HEK293 (cell line): ENCODE measurements around the gene LRIG3.

Source experiments
- CTCF ChIA-PET: fragments of 350-600 bp; formaldehyde crosslinking; extraction: SDS; loops from one replicate; lab custom pipeline; 2021; ENCODE audit warnings: antibody characterized with exemption; lab: Yijun Ruan, JAX
- POLR2A ChIA-PET: fragments of 300-600 bp; formaldehyde crosslinking; extraction: SDS; loops from one replicate; lab custom pipeline; 2020; ENCODE audit warnings: antibody characterized with exemption, inconsistent platforms; lab: Yijun Ruan, JAX
- H3K27ac ChIP-seq: fragments of 200-500 bp; sonication (Bioruptor generic); 2 replicates; pipeline ENCODE4 v1.5.1; 2014; ENCODE audit warnings: low read depth, low read length, control low read depth, inconsistent platforms; ENCODE audit errors: extremely low read depth
- H3K36me3 ChIP-seq, 2 experiments: fragments of 200-500 bp in 1 of 2; sonication (Bioruptor generic) in 1 of 2; 1 replicate in 1 of 2; 2 replicates in 1 of 2; pipeline ENCODE4 v1.5.1; 2014 to 2017; ENCODE audit warnings: inconsistent platforms in 2 of 2, low read length in 2 of 2; ENCODE audit not compliant: control insufficient read depth in 2 of 2, insufficient read depth in 1 of 2
- H3K4me1 ChIP-seq: fragments of 200-500 bp; sonication (Bioruptor generic); 2 replicates; pipeline ENCODE4 v1.5.1; 2014; ENCODE audit warnings: mild to moderate bottlenecking, low read length, inconsistent platforms; ENCODE audit not compliant: control insufficient read depth, insufficient read depth
- H3K4me3 ChIP-seq: 2 replicates; pipeline ENCODE4 v1.5.1; 2011; ENCODE audit warnings: low read depth, mild to moderate bottlenecking, control low read depth, low read length, moderate library complexity
- H3K9me3 ChIP-seq: fragments of 200-500 bp; sonication (Bioruptor generic); 2 replicates; pipeline ENCODE4 v1.5.1; 2014; ENCODE audit warnings: low read depth, low read length, inconsistent platforms; ENCODE audit not compliant: control insufficient read depth, insufficient read depth
- BCL11B ChIP-seq: fragments of 450-650 bp; formaldehyde crosslinking; IDR thresholded peaks from 2 replicates; pipeline ENCODE4 v1.5.1; 2016; ENCODE audit warnings: low read depth, missing biosample characterization, missing genetic modification characterization
- ELK4 ChIP-seq: IDR thresholded peaks from 2 replicates; pipeline ENCODE4 v1.6.1; 2011; ENCODE audit warnings: mild to moderate bottlenecking, low read depth, low read length, borderline replicate concordance
- GLIS2 ChIP-seq: fragments of 450-650 bp; formaldehyde crosslinking; IDR thresholded peaks from 2 replicates; pipeline ENCODE4 v1.5.1; 2016; ENCODE audit warnings: missing biosample characterization, missing genetic modification characterization
- KLF10 ChIP-seq: fragments of 450-650 bp; IDR thresholded peaks from 2 replicates; pipeline ENCODE4 v1.5.1; 2018; ENCODE audit warnings: missing biosample characterization, mild to moderate bottlenecking, missing genetic modification characterization
- KLF8 ChIP-seq: fragments of 450-650 bp; formaldehyde crosslinking; IDR thresholded peaks from 2 replicates; pipeline ENCODE4 v1.5.1; 2016; ENCODE audit warnings: missing biosample characterization, missing genetic modification characterization
- MEIS1 ChIP-seq: sonication (generic); formaldehyde crosslinking; IDR thresholded peaks from 2 replicates; pipeline ENCODE4 v1.8.1; 2022; ENCODE audit warnings: missing genetic modification reagents, mild to moderate bottlenecking, borderline replicate concordance
- PRDM10 ChIP-seq: fragments of 450-650 bp; formaldehyde crosslinking; IDR thresholded peaks from 2 replicates; pipeline ENCODE4 v1.5.1; 2016; ENCODE audit warnings: missing biosample characterization, missing genetic modification characterization
- ZBTB11 ChIP-seq: fragments of 450-650 bp; formaldehyde crosslinking; conservative IDR thresholded peaks from 2 replicates; pipeline ENCODE4 v1.5.1; 2016; ENCODE audit warnings: low read depth, missing biosample characterization, missing genetic modification characterization
- ZBTB21 ChIP-seq: fragments of 450-650 bp; formaldehyde crosslinking; IDR thresholded peaks from 2 replicates; pipeline ENCODE4 v1.5.1; 2017; ENCODE audit warnings: missing biosample characterization, missing genetic modification characterization
- ZBTB44 ChIP-seq: fragments of 450-650 bp; IDR thresholded peaks from 2 replicates; pipeline ENCODE4 v1.5.1; 2018; ENCODE audit warnings: missing biosample characterization, mild to moderate bottlenecking, missing genetic modification characterization
- ZBTB7A ChIP-seq: fragments of 450-650 bp; formaldehyde crosslinking; IDR thresholded peaks from 2 replicates; pipeline ENCODE4 v1.5.1; 2016; ENCODE audit warnings: low read depth, missing biosample characterization, missing genetic modification characterization
- ZNF19 ChIP-seq: fragments of 450-650 bp; formaldehyde crosslinking; IDR thresholded peaks from 2 replicates; pipeline ENCODE4; 2016; ENCODE audit warnings: missing biosample characterization, missing genetic modification characterization, low read depth
- ZNF214 ChIP-seq: fragments of 450-650 bp; formaldehyde crosslinking; IDR thresholded peaks from 2 replicates; pipeline ENCODE4 v1.5.1; 2017; ENCODE audit warnings: missing biosample characterization, mild to moderate bottlenecking, missing genetic modification characterization, borderline replicate concordance
- ZNF302 ChIP-seq: fragments of 450-650 bp; formaldehyde crosslinking; IDR thresholded peaks from 2 replicates; pipeline ENCODE4 v1.5.1; 2016; ENCODE audit warnings: missing biosample characterization, missing genetic modification characterization, low read depth
- ZNF394 ChIP-seq: fragments of 450-650 bp; formaldehyde crosslinking; IDR thresholded peaks from 2 replicates; pipeline ENCODE4 v1.5.1; 2016; ENCODE audit warnings: missing biosample characterization, missing genetic modification characterization, mild to moderate bottlenecking, moderate library complexity, borderline replicate concordance
- ZNF398 ChIP-seq: fragments of 450-650 bp; formaldehyde crosslinking; IDR thresholded peaks from 2 replicates; pipeline ENCODE4 v1.5.1; 2017; ENCODE audit warnings: missing biosample characterization, missing genetic modification characterization
- ZNF501 ChIP-seq: fragments of 450-650 bp; formaldehyde crosslinking; IDR thresholded peaks from 2 replicates; pipeline ENCODE4 v1.5.1; 2016; ENCODE audit warnings: missing biosample characterization, missing genetic modification characterization
- ZNF544 ChIP-seq: fragments of 450-650 bp; formaldehyde crosslinking; IDR thresholded peaks from 2 replicates; pipeline ENCODE4 v1.5.0; 2017; ENCODE audit warnings: missing biosample characterization, missing genetic modification characterization
- ZNF549 ChIP-seq: fragments of 450-650 bp; IDR thresholded peaks from 2 replicates; pipeline ENCODE4 v1.5.1; 2018; ENCODE audit warnings: missing biosample characterization, missing genetic modification characterization, mild to moderate bottlenecking, inconsistent platforms, moderate library complexity
- ZNF560 ChIP-seq: fragments of 450-650 bp; formaldehyde crosslinking; IDR thresholded peaks from 2 replicates; pipeline ENCODE4 v1.5.1; 2017; ENCODE audit warnings: missing biosample characterization, missing genetic modification characterization, borderline replicate concordance
- ZNF596 ChIP-seq: fragments of 450-650 bp; IDR thresholded peaks from 2 replicates; pipeline ENCODE4 v1.5.0; 2018; ENCODE audit warnings: missing biosample characterization, mild to moderate bottlenecking, missing genetic modification characterization, moderate library complexity
- ZNF600 ChIP-seq: fragments of 450-650 bp; formaldehyde crosslinking; IDR thresholded peaks from 2 replicates; pipeline ENCODE4 v1.5.1; 2016; ENCODE audit warnings: missing biosample characterization, missing genetic modification characterization
- ZNF658 ChIP-seq: fragments of 450-650 bp; formaldehyde crosslinking; IDR thresholded peaks from 2 replicates; pipeline ENCODE4; 2016; ENCODE audit warnings: missing biosample characterization, missing genetic modification characterization
- ZNF768 ChIP-seq: fragments of 450-650 bp; formaldehyde crosslinking; IDR thresholded peaks from 2 replicates; pipeline ENCODE4 v1.5.1; 2018; ENCODE audit warnings: missing biosample characterization, mild to moderate bottlenecking, missing genetic modification characterization
- ZXDB ChIP-seq: fragments of 450-650 bp; formaldehyde crosslinking; IDR thresholded peaks from 2 replicates; pipeline ENCODE4 v1.5.1; 2016; ENCODE audit warnings: missing biosample characterization, missing genetic modification characterization

The LRIG3 gene

GRCh38 chr12:58880639-58881038 lies 39.7 kb downstream of the LRIG3 start (continued):
- TF ChIP-seq ELK4 = no peak
- no peak for TF ChIP-seq ZNF768 (tag by site-specific recombination)

- no peak overlapping the region for H3K27ac ChIP-seq
- no peaks in the 10 kb centered on the region for H3K9me3 ChIP-seq
- CTCF ChIA-PET = no interaction called here
- no peak overlapping the region for H3K4me3 ChIP-seq
- POLR2A ChIA-PET = interaction anchor here (0.8 kb wide), 1 partner anchor 35 kb away, joined by 3 read pairs; no protein-coding TSS in a partner anchor
- H3K36me3 ChIP-seq = peaks cover 80 to 95% of the 10 kb centered on the region in 2 experiments
- H3K4me1 ChIP-seq = peaks cover 3% of the 10 kb centered on the region; the same call in 1 of the 2 replicates
- no peak for TF ChIP-seq ZNF398 (tag by site-specific recombination)
- TF ChIP-seq MEIS1 (CRISPR knock-in tag) = peak; percentile 76; the same call in 1 of the 2 replicates
- no peak for TF ChIP-seq ZNF596
- TF ChIP-seq ZNF302 (tag by site-specific recombination) = no peak
- no peak for TF ChIP-seq ZNF19 (tag by site-specific recombination)
- no peak for TF ChIP-seq ZBTB44
- no peak for TF ChIP-seq ZNF549 (tag by site-specific recombination)
- TF ChIP-seq ZNF600 (tag by site-specific recombination) = 0 out of 2 replicates have a peak, but pooled peaks have one; percentile 13
- no peak for TF ChIP-seq ZNF214 (tag by site-specific recombination)
- no peak for TF ChIP-seq ZBTB7A (tag by site-specific recombination)
- TF ChIP-seq ZNF394 = no peak
- peak; percentile 41; the same call in 1 of the 2 replicates for TF ChIP-seq KLF8
- TF ChIP-seq GLIS2 = 0 out of 2 replicates have a peak, but pooled peaks have one; percentile 29
- TF ChIP-seq ZBTB21 = 0 out of 2 replicates have a peak, but pooled peaks have one; percentile 31
- TF ChIP-seq ZNF501 (tag by site-specific recombination) = no peak
- TF ChIP-seq BCL11B (tag by site-specific recombination) = no peak
- peak; percentile 40; the same call in 1 of the 2 replicates for TF ChIP-seq ZXDB (tag by site-specific recombination)
- TF ChIP-seq PRDM10 (tag by site-specific recombination) = no peak
- TF ChIP-seq ZNF658 (tag by site-specific recombination) = no peak
- TF ChIP-seq ZNF544 = no peak
- TF ChIP-seq ZNF560 = no peak
- no peak for TF ChIP-seq KLF10 (tag by site-specific recombination)
- TF ChIP-seq ZBTB11 (tag by site-specific recombination) = no peak
Measured at GRCh38 chr12:58877243-58877743, 43.0 kb downstream of the LRIG3 start.
